Jurkat, Clone E6-1 (cell line): ENCODE measurements around the gene CNNM3.

Experiments used
- DNase-seq: peaks from one replicate; pipeline ENCODE4 v3.0.0-alpha.2; 2011; ENCODE audit warnings: low read depth, low spot score
- H3K4me3 ChIP-seq: 2 replicates; pipeline ENCODE4 v1.5.1; 2011; ENCODE audit warnings: mild to moderate bottlenecking, low read length, control low read depth, moderate library complexity

The CNNM3 gene

GRCh38 chr2:96832754-96833507 is 16.9 kb downstream of the CNNM3 start:
- no peak overlapping the region for H3K4me3 ChIP-seq
- DNase-seq: no peak

- no peak for DNase-seq
- no peak overlapping the region for H3K4me3 ChIP-seq
Observed at GRCh38 chr2:96835830-96836229, 19.8 kb downstream of the CNNM3 start.

- no peak overlapping the region for H3K4me3 ChIP-seq
- DNase-seq: no peak
Observed at GRCh38 chr2:96837575-96837974, 21.5 kb downstream of the CNNM3 start.

GRCh38 chr2:96838345-96839292 is 22.6 kb downstream of the CNNM3 start:
- DNase-seq: no peak
- H3K4me3 ChIP-seq: no peak overlapping the region

- no peak for DNase-seq
- H3K4me3 ChIP-seq: no peak overlapping the region
Observed at GRCh38 chr2:96839293-96839874, 23.3 kb downstream of the CNNM3 start.

GRCh38 chr2:96839875-96840850 is 24.1 kb downstream of the CNNM3 start:
- DNase-seq: no peak
- no peak overlapping the region for H3K4me3 ChIP-seq

GRCh38 chr2:96841701-96842495 is 25.8 kb downstream of the CNNM3 start:
- no peak for DNase-seq
- no peak overlapping the region for H3K4me3 ChIP-seq

- DNase-seq: no peak
Observed at GRCh38 chr2:96842600-96842999, 26.5 kb downstream of the CNNM3 start.

GRCh38 chr2:96843538-96844268 is 27.6 kb downstream of the CNNM3 start, which contains the start of gene ANKRD23:
Gene ANKRD23 (minus strand): TSS chr2:96844021. CDS start chr2:96843992, 29 bp downstream.
- H3K4me3 ChIP-seq: no peak within 1 kb of the TSS
- no peak for DNase-seq

More at GRCh38 chr2:96842600-96842999, 26.5 kb downstream of the CNNM3 start:
- H3K4me3 ChIP-seq: no peak overlapping the region

- H3K4me3 ChIP-seq: no peak overlapping the region
- DNase-seq: no peak
Observed at GRCh38 chr2:96844405-96844808, 28.3 kb downstream of the CNNM3 start.

- H3K4me3 ChIP-seq: no peak overlapping the region
- no peak for DNase-seq
Observed at GRCh38 chr2:96846825-96847224, 30.8 kb downstream of the CNNM3 start.

- no peak for DNase-seq
- no peak overlapping the region for H3K4me3 ChIP-seq
Observed at GRCh38 chr2:96847586-96847985, 31.5 kb downstream of the CNNM3 start.

GRCh38 chr2:96848264-96848663 is 32.2 kb downstream of the CNNM3 start:
- no peak for DNase-seq
- H3K4me3 ChIP-seq: no peak overlapping the region

- no peak overlapping the region for H3K4me3 ChIP-seq
- no peak for DNase-seq
Observed at GRCh38 chr2:96852667-96853066, 36.6 kb downstream of the CNNM3 start.

GRCh38 chr2:96853321-96853720 is 37.3 kb downstream of the CNNM3 start:
- DNase-seq: no peak
- H3K4me3 ChIP-seq: no peak overlapping the region

- peak; percentile 57 for DNase-seq
- peak overlapping the region; percentile 84 for H3K4me3 ChIP-seq
Observed at GRCh38 chr2:96856776-96857666, 41.0 kb downstream of the CNNM3 start.
